A549 treated with CpdA at 1 μM for 4 hours (cell line): ENCODE results near the gene KLHDC8A. TPM values are rescaled to one million over a fixed set of nuclear protein-coding genes. Genes with fewer than 3 reads are reported as not detected.

Source experiments
- total RNA-seq: library from RNA; stranded (reverse); fragments of 200-300 nt; extraction: Qiagen RNA extraction; gene quantifications from 5 replicates; pipeline ENCODE4 v1.2.3, GENCODE V29; 2022; ENCODE audit warnings: low read depth

The KLHDC8A gene, protein sequence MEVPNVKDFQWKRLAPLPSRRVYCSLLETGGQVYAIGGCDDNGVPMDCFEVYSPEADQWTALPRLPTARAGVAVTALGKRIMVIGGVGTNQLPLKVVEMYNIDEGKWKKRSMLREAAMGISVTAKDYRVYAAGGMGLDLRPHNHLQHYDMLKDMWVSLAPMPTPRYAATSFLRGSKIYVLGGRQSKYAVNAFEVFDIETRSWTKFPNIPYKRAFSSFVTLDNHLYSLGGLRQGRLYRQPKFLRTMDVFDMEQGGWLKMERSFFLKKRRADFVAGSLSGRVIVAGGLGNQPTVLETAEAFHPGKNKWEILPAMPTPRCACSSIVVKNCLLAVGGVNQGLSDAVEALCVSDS
- total RNA-seq: 0.22 to 0.79 TPM (median 0.59 TPM) in 5 replicates

GRCh38 chr1:205356440-205357139 is at the start of gene KLHDC8A:
Gene KLHDC8A (minus strand): TSS chr1:205356922. CDS start chr1:205343604, 13,318 bp downstream.

GRCh38 chr1:205321162-205321958 is 35.4 kb downstream of the KLHDC8A start, which contains the start of gene NUAK2:
Gene NUAK2 (minus strand): TSS chr1:205321745. CDS start chr1:205321628, 117 bp downstream.

Other genes starting within 250 kb of the KLHDC8A start
- 12.6 to 16.7 TPM (median 13.6 TPM) in 5 replicates for gene RBBP5, start 234.9 kb downstream of the KLHDC8A start, total RNA-seq
- gene DSTYK, start 145.2 kb downstream of the KLHDC8A start, total RNA-seq: 7.6 to 11.1 TPM (median 9.3 TPM) in 5 replicates
- 2.8 to 3.2 TPM (median 3.1 TPM) in 5 replicates for gene TMCC2, start 129.0 kb downstream of the KLHDC8A start, total RNA-seq
- gene NUAK2, start 35.2 kb downstream of the KLHDC8A start, total RNA-seq: 30.1 to 35.0 TPM (median 32.1 TPM) in 5 replicates
- gene LEMD1, start 65.1 kb upstream of the KLHDC8A start, total RNA-seq: not detected in 5 replicates
- gene BLACAT1, start 99.1 kb upstream of the KLHDC8A start, total RNA-seq: not detected in 5 replicates
- 0.54 to 1.4 TPM (median 1.0 TPM) in 5 replicates for gene CDK18, start 147.7 kb upstream of the KLHDC8A start, total RNA-seq